ENCODE measurements around the gene HOOK2.

DNA sequence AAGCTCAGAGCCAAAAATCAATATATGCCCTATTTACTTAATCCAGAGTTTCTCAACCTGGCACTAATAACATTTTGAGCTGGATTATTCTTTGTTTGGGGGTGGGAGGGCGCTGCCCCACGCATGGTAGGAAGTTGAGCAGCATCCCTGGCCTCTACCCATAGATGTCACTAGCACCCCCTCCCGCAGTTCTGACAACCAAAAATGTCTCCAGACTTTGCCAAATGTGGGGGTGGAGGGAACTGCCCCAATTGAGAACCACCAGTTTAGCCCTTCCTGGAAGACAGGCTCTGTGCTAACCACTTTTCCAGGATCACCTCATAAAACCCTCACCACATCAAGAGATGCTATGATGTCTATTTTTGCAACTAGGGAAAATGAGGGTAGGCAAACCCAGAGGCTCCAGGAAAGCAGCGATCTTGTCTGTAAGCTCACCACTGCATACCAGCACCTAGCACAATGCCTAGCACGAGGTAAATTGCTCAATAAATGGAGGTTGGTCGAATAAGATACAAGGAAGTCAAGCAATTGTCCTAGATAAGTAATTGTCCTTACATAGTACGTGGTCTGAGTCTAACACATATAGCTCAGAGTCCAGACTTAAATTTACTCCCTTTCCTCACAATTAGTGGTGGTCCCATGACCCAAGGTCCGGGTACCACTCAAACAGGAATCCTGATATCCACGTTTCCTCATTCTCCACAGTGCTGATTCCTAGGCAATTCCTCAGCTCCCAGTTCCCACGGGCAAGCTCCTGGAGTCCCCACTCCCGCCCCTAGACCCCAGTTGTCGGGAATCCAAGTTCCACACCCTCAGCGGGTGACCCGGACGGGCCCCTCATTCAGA lies 41.8 kb downstream of the HOOK2 start:
- TF ChIP-seq POLR2A (IDR thresholded peaks at IDR 0.05): no peak
- TF ChIP-seq, protein P1, sequence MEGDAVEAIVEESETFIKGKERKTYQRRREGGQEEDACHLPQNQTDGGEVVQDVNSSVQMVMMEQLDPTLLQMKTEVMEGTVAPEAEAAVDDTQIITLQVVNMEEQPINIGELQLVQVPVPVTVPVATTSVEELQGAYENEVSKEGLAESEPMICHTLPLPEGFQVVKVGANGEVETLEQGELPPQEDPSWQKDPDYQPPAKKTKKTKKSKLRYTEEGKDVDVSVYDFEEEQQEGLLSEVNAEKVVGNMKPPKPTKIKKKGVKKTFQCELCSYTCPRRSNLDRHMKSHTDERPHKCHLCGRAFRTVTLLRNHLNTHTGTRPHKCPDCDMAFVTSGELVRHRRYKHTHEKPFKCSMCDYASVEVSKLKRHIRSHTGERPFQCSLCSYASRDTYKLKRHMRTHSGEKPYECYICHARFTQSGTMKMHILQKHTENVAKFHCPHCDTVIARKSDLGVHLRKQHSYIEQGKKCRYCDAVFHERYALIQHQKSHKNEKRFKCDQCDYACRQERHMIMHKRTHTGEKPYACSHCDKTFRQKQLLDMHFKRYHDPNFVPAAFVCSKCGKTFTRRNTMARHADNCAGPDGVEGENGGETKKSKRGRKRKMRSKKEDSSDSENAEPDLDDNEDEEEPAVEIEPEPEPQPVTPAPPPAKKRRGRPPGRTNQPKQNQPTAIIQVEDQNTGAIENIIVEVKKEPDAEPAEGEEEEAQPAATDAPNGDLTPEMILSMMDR (IDR thresholded peaks at IDR 0.05): peak in 1 of 5 experiments; percentile 13
- no peak for TF ChIP-seq EP300 (IDR thresholded peaks at IDR 0.05; ENCODE audit: low read depth)

All from transverse colon (tissue), 3 donors.